CD8-positive, alpha-beta memory T cell (primary cell): ENCODE data around the gene KCTD21. TPM values are rescaled to one million over a fixed set of nuclear protein-coding genes. Genes with fewer than 3 reads are reported as not detected.

Experiments used
- CTCF ChIA-PET: fragments of 350-600 bp; sonication (Branson Sonifier 250); formaldehyde crosslinking; loops from one replicate; lab custom pipeline; 2021; ENCODE audit warnings: antibody characterized with exemption; lab: Charles Lee
- POLR2A ChIA-PET: fragments of 350-600 bp; sonication (Branson Sonifier 250); formaldehyde crosslinking; loops from one replicate; lab custom pipeline; 2021; ENCODE audit warnings: antibody characterized with exemption; lab: Charles Lee
- DNase-seq, 5 donors: peaks; one replicate each; pipeline versions ENCODE4 v3.0.0 to v3.0.0-alpha.2; 2020 to 2022; ENCODE audit warnings: mixed read lengths in 1 of 5
- H3K27ac ChIP-seq: one replicate; pipeline ENCODE4 v1.7.0; 2013; ENCODE audit warnings: low read depth, mild to moderate bottlenecking, low read length, moderate library complexity
- H3K27me3 ChIP-seq: 2 replicates; pipeline ENCODE4 v1.7.0; 2013; ENCODE audit warnings: low read length, mild to moderate bottlenecking; ENCODE audit not compliant: insufficient read depth, poor library complexity, severe bottlenecking
- H3K36me3 ChIP-seq: 2 replicates; pipeline ENCODE4 v1.7.0; 2013; ENCODE audit warnings: mild to moderate bottlenecking, low read length, moderate library complexity; ENCODE audit not compliant: insufficient read depth
- H3K4me1 ChIP-seq: 2 replicates; pipeline ENCODE4 v1.7.0; 2013; ENCODE audit warnings: mild to moderate bottlenecking, low read length, moderate library complexity; ENCODE audit not compliant: insufficient read depth
- H3K4me3 ChIP-seq: 2 replicates; pipeline ENCODE4 v1.7.0; 2013; ENCODE audit warnings: mild to moderate bottlenecking, low read length
- H3K9me3 ChIP-seq: 2 replicates; pipeline ENCODE4 v1.7.0; 2013; ENCODE audit warnings: mild to moderate bottlenecking, low read length
- H3K27ac Mint-ChIP-seq, 8 donors: one replicate each; pipeline ENCODE4 v1.8.0; 2020 to 2021; ENCODE audit warnings: mixed read lengths in 8 of 8, mild to moderate bottlenecking in 6 of 8, inconsistent platforms in 3 of 8, moderate library complexity in 3 of 8
- H3K27me3 Mint-ChIP-seq, 2 donors: one replicate each; pipeline ENCODE4 v1.8.0; 2020 to 2021; ENCODE audit warnings: mixed read lengths in 2 of 2, mild to moderate bottlenecking in 1 of 2, moderate library complexity in 1 of 2
- H3K36me3 Mint-ChIP-seq, 3 donors: one replicate each; pipeline ENCODE4 v1.8.0; 2020 to 2021; ENCODE audit warnings: mixed read lengths in 3 of 3, inconsistent platforms in 1 of 3, mild to moderate bottlenecking in 1 of 3
- H3K4me1 Mint-ChIP-seq, 3 donors: one replicate each; pipeline ENCODE4 v1.8.0; 2020 to 2021; ENCODE audit warnings: mixed read lengths in 3 of 3, inconsistent platforms in 1 of 3, mild to moderate bottlenecking in 1 of 3
- H3K4me3 Mint-ChIP-seq, 7 donors: one replicate each; pipeline ENCODE4 v1.8.0; 2020 to 2021; ENCODE audit warnings: mixed read lengths in 7 of 7, mild to moderate bottlenecking in 6 of 7, moderate library complexity in 4 of 7, inconsistent platforms in 2 of 7
- H3K9me3 Mint-ChIP-seq, 5 donors: one replicate each; pipeline ENCODE4 v1.8.0; 2020 to 2022; ENCODE audit warnings: mixed read lengths in 5 of 5, mild to moderate bottlenecking in 3 of 5, moderate library complexity in 2 of 5, inconsistent platforms in 1 of 5
- polyA plus RNA-seq: library from polyadenylated mRNA; unstranded; fragments of 300-500 nt; fragmentation: Illumina TruSeq; gene quantifications from one replicate; pipeline ENCODE4 v1.2.3, GENCODE V29; 2021
- total RNA-seq, 2 experiments: library from RNA; stranded (reverse); gene quantifications; one replicate each; pipeline ENCODE4 v1.2.3, GENCODE V29; 2021

The KCTD21 gene
- total and polyA plus RNA-seq, 3 experiments from 2014 or later = 3.3 to 4.9 (median 4.6) TPM

GRCh38 chr11:78208257-78209165, 20.1 kb upstream of the KCTD21 start:
- H3K27me3 ChIP-seq = no peaks in the 10 kb centered on the region
- H3K4me3 Mint-ChIP-seq = no peak overlapping the region
- H3K27me3 Mint-ChIP-seq = no peaks in the 10 kb centered on the region
- peaks cover 18 to 52% (median 22%) of the 10 kb centered on the region in 3 donors for H3K36me3 Mint-ChIP-seq
- POLR2A ChIA-PET = no interaction called here
- no peak overlapping the region for H3K4me3 ChIP-seq
- H3K9me3 ChIP-seq = no peaks in the 10 kb centered on the region
- CTCF ChIA-PET = interaction anchor here (1.2 kb wide), 1 partner anchor 20 kb away, joined by 3 read pairs; no protein-coding TSS in a partner anchor
- no peak overlapping the region for H3K27ac ChIP-seq
- H3K4me1 ChIP-seq = peaks cover 12% of the 10 kb centered on the region
- no peaks in the 10 kb centered on the region for H3K36me3 ChIP-seq
- H3K4me1 Mint-ChIP-seq = peaks cover 7 to 30% (median 29%) of the 10 kb centered on the region in 3 donors
- H3K9me3 Mint-ChIP-seq = no peaks in the 10 kb centered on the region
- peak overlapping the region in 4 of 8 donors; percentile 17 to 66 (median 32) for H3K27ac Mint-ChIP-seq
- DNase-seq = peak in 1 of 5 donors; percentile 18

DNA sequence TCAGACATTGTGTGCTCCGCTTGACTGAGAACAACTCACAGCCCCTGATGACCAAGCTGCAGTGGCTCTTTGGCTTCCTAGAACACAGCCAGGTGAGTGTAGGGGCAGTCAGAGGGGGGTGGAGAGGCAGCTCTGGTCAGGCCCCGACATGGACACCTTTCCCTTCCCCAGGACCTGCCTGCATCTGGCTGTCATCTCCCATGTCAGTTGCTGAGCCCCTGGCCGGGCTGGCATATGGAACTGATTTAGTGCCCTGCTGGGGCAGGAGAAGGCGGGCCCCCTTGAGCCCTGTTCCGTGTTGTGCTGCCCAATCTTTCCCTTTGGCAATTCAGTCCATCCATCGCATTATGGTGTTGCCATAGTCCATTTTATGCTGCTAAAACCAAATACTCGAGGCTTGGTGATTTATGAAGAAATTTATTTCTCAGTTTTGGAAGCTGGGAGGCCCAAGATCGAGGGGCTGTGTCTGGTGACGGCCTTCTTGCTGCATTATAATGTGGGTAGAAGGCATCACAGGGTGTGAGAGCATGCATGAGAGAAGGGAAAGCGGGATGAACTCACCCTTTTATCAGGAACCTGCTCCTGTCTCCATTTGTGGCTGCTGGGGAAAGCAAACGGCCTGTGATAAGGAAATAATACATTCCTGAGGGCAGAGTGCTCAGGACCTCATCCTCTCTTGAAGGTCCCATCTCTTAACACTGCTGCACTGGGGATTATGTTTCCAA, 19.3 kb upstream of the KCTD21 start:
- H3K9me3 ChIP-seq = no peaks in the 10 kb centered on the region
- Mint-ChIP-seq H3K9me3 (no peaks in the 10 kb centered on the region), H3K4me3 (no peak overlapping the region), H3K36me3 (peaks cover 18 to 50% (median 22%) of the 10 kb centered on the region in 3 donors), H3K4me1 (peaks cover 13 to 38% (median 34%) of the 10 kb centered on the region in 3 donors), H3K27me3 (no peaks in the 10 kb centered on the region), H3K27ac (peak overlapping the region in 3 of 8 donors; percentile 17 to 65 (median 36))
- no peaks in the 10 kb centered on the region for H3K36me3 ChIP-seq
- no peak overlapping the region for H3K4me3 ChIP-seq
- no peaks in the 10 kb centered on the region for H3K27me3 ChIP-seq
- ChIA-PET POLR2A (interaction anchor here (0.5 kb wide), 1 partner anchor 8 kb away, joined by 3 read pairs; no protein-coding TSS in a partner anchor), CTCF (no interaction called here)
- no peak for DNase-seq
- H3K4me1 ChIP-seq = peaks cover 17% of the 10 kb centered on the region
- no peak overlapping the region for H3K27ac ChIP-seq

DNA sequence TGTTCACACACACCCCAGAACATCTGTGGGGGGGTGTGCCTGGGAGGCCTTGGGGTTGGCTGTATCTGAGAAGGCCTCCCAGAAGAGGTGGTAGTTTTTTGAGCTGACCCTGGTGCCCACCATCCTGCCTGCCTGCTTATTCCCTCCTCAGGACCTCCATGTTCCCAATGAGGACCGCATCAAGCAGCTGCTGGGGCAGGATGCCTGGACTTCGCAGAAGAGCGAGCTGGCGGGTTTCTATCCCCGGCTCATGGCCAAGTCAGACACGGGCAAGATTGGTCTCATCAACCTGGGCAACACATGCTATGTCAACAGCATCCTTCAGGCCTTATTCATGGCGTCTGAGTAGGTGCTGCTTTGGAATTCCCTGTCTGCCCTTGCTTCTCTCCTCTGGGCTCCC, 17.3 kb upstream of the KCTD21 start:
- Mint-ChIP-seq H3K27me3 (no peaks in the 10 kb centered on the region), H3K27ac (peak overlapping the region in 2 of 8 donors; percentile 63 to 94), H3K9me3 (no peaks in the 10 kb centered on the region), H3K36me3 (peaks cover 13 to 43% (median 17%) of the 10 kb centered on the region in 3 donors), H3K4me3 (no peak overlapping the region), H3K4me1 (peaks cover 29 to 40% (median 39%) of the 10 kb centered on the region in 3 donors)
- no peak overlapping the region for H3K4me3 ChIP-seq
- H3K27me3 ChIP-seq = no peaks in the 10 kb centered on the region
- no peaks in the 10 kb centered on the region for H3K36me3 ChIP-seq
- H3K27ac ChIP-seq = no peak overlapping the region
- no peaks in the 10 kb centered on the region for H3K9me3 ChIP-seq
- POLR2A ChIA-PET = no interaction called here
- H3K4me1 ChIP-seq = peaks cover 37% of the 10 kb centered on the region
- CTCF ChIA-PET = interaction anchor here (1.5 kb wide), 1 partner anchor 23 kb away, joined by 3 read pairs; no protein-coding TSS in a partner anchor
- peak in 1 of 5 donors; percentile 24 for DNase-seq

GRCh38 chr11:78205256-78205655, 16.8 kb upstream of the KCTD21 start:
- H3K36me3 Mint-ChIP-seq = peaks cover 9 to 41% (median 13%) of the 10 kb centered on the region in 3 donors
- no peak overlapping the region for H3K4me3 ChIP-seq
- no peaks in the 10 kb centered on the region for H3K27me3 Mint-ChIP-seq
- H3K27ac Mint-ChIP-seq = peak overlapping the region in 5 of 8 donors; percentile 23 to 90 (median 87)
- no peak overlapping the region for H3K4me3 Mint-ChIP-seq
- H3K27me3 ChIP-seq = no peaks in the 10 kb centered on the region
- H3K9me3 Mint-ChIP-seq = no peaks in the 10 kb centered on the region
- H3K4me1 ChIP-seq = peaks cover 40% of the 10 kb centered on the region
- POLR2A ChIA-PET = no interaction called here
- H3K27ac ChIP-seq = no peak overlapping the region
- no peaks in the 10 kb centered on the region for H3K9me3 ChIP-seq
- H3K4me1 Mint-ChIP-seq = peaks cover 29 to 40% (median 40%) of the 10 kb centered on the region in 3 donors
- no peak for DNase-seq
- CTCF ChIA-PET = interaction anchor here (1.5 kb wide), 1 partner anchor 23 kb away, joined by 3 read pairs; no protein-coding TSS in a partner anchor
- no peaks in the 10 kb centered on the region for H3K36me3 ChIP-seq

GRCh38 chr11:78203184-78203583, 14.8 kb upstream of the KCTD21 start:
- H3K27ac ChIP-seq = peak overlapping the region; percentile 57
- Mint-ChIP-seq H3K4me1 (peaks cover 29 to 49% (median 40%) of the 10 kb centered on the region in 3 donors), H3K27me3 (no peaks in the 10 kb centered on the region), H3K9me3 (no peaks in the 10 kb centered on the region), H3K27ac (peak overlapping the region; percentile 88 to 99 (median 95)), H3K36me3 (peaks cover 7 to 34% (median 11%) of the 10 kb centered on the region in 3 donors), H3K4me3 (peak overlapping the region; percentile 44 to 89 (median 80))
- H3K4me1 ChIP-seq = peaks cover 40% of the 10 kb centered on the region
- no peaks in the 10 kb centered on the region for H3K9me3 ChIP-seq
- peak overlapping the region; percentile 62 for H3K4me3 ChIP-seq
- CTCF ChIA-PET = interaction anchor here (1.6 to 1.8 kb wide), 2 partner anchors 13 to 16 kb away, joined by 5 to 6 read pairs; partner anchors contain the start of gene KCTD21
- H3K36me3 ChIP-seq = no peaks in the 10 kb centered on the region
- DNase-seq = peak; percentile 22 to 87 (median 70)
- H3K27me3 ChIP-seq = no peaks in the 10 kb centered on the region
- POLR2A ChIA-PET = interaction anchor here (0.6 to 2.4 kb wide), 3 partner anchors 14 to 206 kb away, joined by 3 to 12 read pairs (median 5); partner anchors contain the start of genes ALG8, KCTD21 and USP35

DNA sequence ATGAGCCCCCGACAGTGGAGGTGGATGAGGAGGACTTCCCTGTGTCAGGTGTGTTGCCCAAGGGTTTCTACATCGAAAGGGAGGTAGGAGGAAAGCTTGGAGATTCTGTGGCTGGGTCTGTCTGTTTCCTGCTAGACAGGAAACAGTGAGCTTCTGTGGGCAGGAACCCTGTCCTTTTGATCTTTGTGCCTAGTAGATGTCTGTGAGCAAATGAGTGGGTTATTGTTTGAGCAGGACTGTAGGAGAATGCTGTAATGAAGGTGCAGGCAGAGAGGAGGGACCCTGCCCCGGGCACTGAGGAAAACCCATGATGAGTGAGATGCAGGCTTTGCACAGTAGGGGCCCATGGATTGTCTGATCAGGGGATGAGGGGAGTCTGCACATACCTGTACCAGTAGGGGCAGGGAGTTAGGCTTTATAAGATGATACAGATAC, 14.3 kb upstream of the KCTD21 start:
- Histone ChIP-seq H3K27me3 (no peaks in the 10 kb centered on the region), H3K27ac (peak overlapping the region; percentile 57)
- peaks cover 29 to 49% (median 40%) of the 10 kb centered on the region in 3 donors for H3K4me1 Mint-ChIP-seq

More for the DNA sequence above, 14.3 kb upstream of the KCTD21 start:
- H3K36me3 ChIP-seq = no peaks in the 10 kb centered on the region
- H3K4me3 ChIP-seq = peak overlapping the region; percentile 62
- POLR2A ChIA-PET = interaction anchor here (1.8 to 2.4 kb wide), 2 partner anchors 14 to 63 kb away, joined by 5 to 12 read pairs; partner anchors contain the start of genes ALG8, KCTD21 and USP35
- DNase-seq = peak; percentile 37 to 88 (median 79)
- H3K36me3 Mint-ChIP-seq = peaks cover 5 to 32% (median 9%) of the 10 kb centered on the region in 3 donors
- peaks cover 40% of the 10 kb centered on the region for H3K4me1 ChIP-seq
- peak overlapping the region; percentile 88 to 99 (median 95) for H3K27ac Mint-ChIP-seq
- CTCF ChIA-PET = interaction anchor here (0.6 to 1.8 kb wide), 3 partner anchors 13 to 18 kb away, joined by 3 to 6 read pairs (median 5); partner anchors contain the start of gene KCTD21
- no peaks in the 10 kb centered on the region for H3K9me3 Mint-ChIP-seq
- no peaks in the 10 kb centered on the region for H3K27me3 Mint-ChIP-seq
- H3K4me3 Mint-ChIP-seq = peak overlapping the region; percentile 44 to 89 (median 80)
- H3K9me3 ChIP-seq = no peaks in the 10 kb centered on the region
